ENCODE data around the gene CGN.

DNA sequence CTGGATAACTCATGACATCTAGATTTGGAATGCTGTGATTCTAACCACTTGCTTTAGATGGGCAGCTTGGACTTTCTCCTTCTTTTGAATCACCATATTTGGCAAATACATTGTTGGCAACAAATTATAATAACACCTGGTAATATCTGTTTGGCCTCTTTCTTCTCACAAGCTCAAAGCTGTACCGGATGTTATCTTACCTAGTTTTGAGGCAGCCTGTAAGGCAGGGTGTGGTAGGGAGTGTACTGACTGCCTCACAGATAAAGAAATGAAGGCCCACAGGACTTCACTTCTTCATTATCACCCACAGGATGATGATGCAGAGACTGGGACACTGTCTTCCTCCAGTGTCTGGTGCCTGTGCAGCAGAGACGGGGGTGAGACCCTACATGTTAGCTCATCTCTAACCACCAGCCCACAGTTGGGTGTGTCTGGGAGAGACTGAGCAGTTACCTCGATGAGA is 57.5 kb downstream of the CGN start:
- TF ChIP-seq POLR2AphosphoS5 (IDR thresholded peaks at IDR 0.05; ENCODE audit: low read depth) = no peak
- no peak for TF ChIP-seq CTCF (IDR thresholded peaks at IDR 0.05; ENCODE audit: insufficient read depth, low read length)
- TF ChIP-seq REST (IDR thresholded peaks at IDR 0.05; ENCODE audit: insufficient replicate concordance, low read depth) = no peak

All from HL-60 (cell line).